K562 (cell line): ENCODE measurements around the gene MARCHF3. TPM values are rescaled to one million over a fixed set of nuclear protein-coding genes. Genes with fewer than 3 reads are reported as not detected.
A peak's percentile ranks its signal among the peaks of the same experiment; 100 is the strongest.

Experiments used
- ARNT ChIP-seq, 2 experiments: fragments of 450-650 bp; IDR thresholded peaks; 2 replicates each; pipeline ENCODE4 v1.6.1; 2016; ENCODE audit warnings: mild to moderate bottlenecking in 1 of 2
- CREB3L1 ChIP-seq: fragments of 450-650 bp; IDR thresholded peaks from 2 replicates; pipeline ENCODE4 v1.6.1; 2014; ENCODE audit warnings: low read depth, mild to moderate bottlenecking, moderate library complexity, borderline replicate concordance
- MAFK ChIP-seq: IDR thresholded peaks from 2 replicates; pipeline ENCODE4 v1.6.1; 2011; ENCODE audit warnings: low read length, improper control_type of control experiment
- NCOA1 ChIP-seq: fragments of 450-650 bp; IDR thresholded peaks from 2 replicates; pipeline ENCODE4 v1.6.1; 2016; ENCODE audit warnings: low read depth
- POLR2H ChIP-seq: IDR thresholded peaks from 2 replicates; pipeline ENCODE4 v1.6.1; 2016; ENCODE audit warnings: missing genetic modification characterization, low read depth, mild to moderate bottlenecking, control low read depth, missing compliant biosample characterization, moderate library complexity
- REST ChIP-seq, 2 experiments: fragments of 450-650 bp; formaldehyde crosslinking in 1 of 2; IDR thresholded peaks; 2 replicates each; pipeline versions ENCODE4 v1.4.0 to v1.6.1; 2014 to 2020; ENCODE audit warnings: mild to moderate bottlenecking in 2 of 2, borderline replicate concordance in 1 of 2, low read depth in 1 of 2
- RFX5 ChIP-seq: IDR thresholded peaks from 2 replicates; pipeline ENCODE4 v1.6.1; 2011; ENCODE audit warnings: low read depth, mild to moderate bottlenecking, improper control_type of control experiment, low read length
- SIN3B ChIP-seq: fragments of 450-650 bp; IDR thresholded peaks from 2 replicates; pipeline ENCODE4 v1.6.1; 2017; ENCODE audit warnings: low read depth, mild to moderate bottlenecking, moderate library complexity
- TAF1 ChIP-seq: IDR thresholded peaks from 2 replicates; pipeline ENCODE4 v1.6.1; 2011; ENCODE audit warnings: mild to moderate bottlenecking, low read length, moderate library complexity; ENCODE audit not compliant: insufficient read depth, control insufficient read depth, severe bottlenecking; ENCODE audit errors: extremely low read depth
- ZC3H11A ChIP-seq: IDR thresholded peaks from 2 replicates; pipeline ENCODE4 v1.6.1; 2012; ENCODE audit warnings: low read depth, low read length, improper control_type of control experiment
- ZFP30 ChIP-seq: fragments of 250-450 bp; sonication (Bioruptor Pico); IDR thresholded peaks from 2 replicates; pipeline ENCODE4 v1.8.0; 2022; ENCODE audit warnings: moderate library complexity, mild to moderate bottlenecking, inconsistent platforms, borderline replicate concordance
- ZNF77 ChIP-seq: fragments of 250-450 bp; sonication (Bioruptor Pico); IDR thresholded peaks from 2 replicates; pipeline ENCODE4 v1.5.0; 2020
- polyA plus RNA-seq, 8 experiments: library from polyadenylated mRNA; depleted of rRNA in 4 of 8; stranded (reverse) in 5 of 8; unstranded in 3 of 8; fragments of >200 nt; fragmentation: Nextera tagmentation in 2 of 8; fragmentation: Illumina TruSeq in 1 of 8; extraction: Ambion mirVana in 2 of 8; extraction: Trizol in 1 of 8; gene quantifications; 2 replicates each; pipeline versions ENCODE4 v1.2.1 to v1.2.3, GENCODE V29; 2011 to 2014; ENCODE audit warnings: inconsistent platforms in 1 of 8, missing spikeins in 1 of 8
- total RNA-seq, 7 experiments: library from RNA; depleted of rRNA in 6 of 7; stranded (reverse); fragments of >200 nt in 6 of 7; fragmentation: Illumina TruSeq in 2 of 7; extraction: Trizol in 2 of 7; gene quantifications; 2 replicates each; pipeline versions ENCODE4 v1.2.1 to v1.2.3, GENCODE V29; 2011 to 2021; ENCODE audit warnings: low replicate concordance in 1 of 7
- TF ChIP-seq, protein P1 (sequence below), 2 experiments: fragments of 250-450 bp in 1 of 2; fragments of 450-650 bp in 1 of 2; sonication (Bioruptor Pico) in 1 of 2; IDR thresholded peaks; 2 replicates each; pipeline versions ENCODE4 v1.6.1 to v1.8.0; 2016 to 2021; ENCODE audit warnings: mild to moderate bottlenecking in 2 of 2, moderate library complexity in 2 of 2, missing compliant biosample characterization in 1 of 2, missing genetic modification characterization in 1 of 2

MARCHF3 gene
- total and polyA plus RNA-seq, 9 of the 15 experiments (the other 6 are each of a cell fraction or from before 2014, with no cell fraction given) = 5.6 to 37.4 (median 16.5) TPM

GRCh38 chr5:126884269-126884819, 146.0 kb downstream of the MARCHF3 start (continued):
- no peak for TF ChIP-seq ZNF77 (CRISPR knock-in tag)
- no peak for TF ChIP-seq SIN3B
- TF ChIP-seq, protein P1, sequence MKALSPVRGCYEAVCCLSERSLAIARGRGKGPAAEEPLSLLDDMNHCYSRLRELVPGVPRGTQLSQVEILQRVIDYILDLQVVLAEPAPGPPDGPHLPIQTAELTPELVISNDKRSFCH (CRISPR knock-in tag; IDR thresholded peaks at IDR 0.05) = no peak
- TF ChIP-seq, protein P1 (tag; IDR thresholded peaks at IDR 0.05) = peak; percentile 88; the same call in 1 of the 2 replicates
- peak; percentile 76 for TF ChIP-seq MAFK
- no peak for TF ChIP-seq ZFP30 (CRISPR knock-in tag)
- peak; percentile 96 for TF ChIP-seq NCOA1
- TF ChIP-seq RFX5 = no peak
- TF ChIP-seq REST (IDR thresholded peaks at IDR 0.05; ENCODE audit: borderline replicate concordance) = peak; percentile 46; the same call in 1 of the 2 replicates
- TF ChIP-seq REST (CRISPR knock-in tag; IDR thresholded peaks at IDR 0.05; ENCODE audit: low read depth) = no peak
- TF ChIP-seq POLR2H (tag) = peak; percentile 41; the same call in 1 of the 2 replicates
- peak; percentile 29 for TF ChIP-seq TAF1
- TF ChIP-seq CREB3L1 = peak; percentile 57; the same call in 1 of the 2 replicates
- no peak; the same call in 1 of the 2 replicates for TF ChIP-seq ZC3H11A
- peak; percentile 99 to 100 for TF ChIP-seq ARNT (IDR thresholded peaks at IDR 0.05)
